ACC112 (cell line): ENCODE results near the gene EYA3.

Experiments used
- H2AFZ ChIP-seq: fragments of 200-600 bp; sonication (generic); one replicate; pipeline ENCODE4 v1.6.0; 2017; ENCODE audit warnings: antibody characterized with exemption, low read length; ENCODE audit not compliant: unreplicated experiment
- H3K27ac ChIP-seq: fragments of 200-600 bp; sonication (generic); 2 replicates; pipeline ENCODE4 v1.5.1; 2014; ENCODE audit warnings: low read depth, mild to moderate bottlenecking, antibody characterized with exemption, low read length, moderate library complexity
- H3K27me3 ChIP-seq: fragments of 200-600 bp; sonication (generic); 2 replicates; pipeline ENCODE4 v1.6.1; 2014; ENCODE audit warnings: mild to moderate bottlenecking, antibody characterized with exemption, low read length, moderate library complexity, mixed read lengths; ENCODE audit not compliant: insufficient read depth
- H3K36me3 ChIP-seq: fragments of 200-600 bp; sonication (generic); 2 replicates; pipeline ENCODE4 v1.6.1; 2016; ENCODE audit warnings: mild to moderate bottlenecking, antibody characterized with exemption, low read length, moderate library complexity, mixed read lengths; ENCODE audit not compliant: insufficient read depth
- H3K4me1 ChIP-seq: fragments of 200-600 bp; sonication (generic); one replicate; pipeline ENCODE4 v1.6.1; 2016; ENCODE audit warnings: low read length, mixed read lengths; ENCODE audit not compliant: insufficient read depth, unreplicated experiment, control insufficient read depth
- H3K4me3 ChIP-seq: fragments of 200-600 bp; sonication (generic); 2 replicates; pipeline ENCODE4 v1.5.1; 2014; ENCODE audit warnings: mild to moderate bottlenecking, low read depth, low read length
- H3K79me2 ChIP-seq: fragments of 200-600 bp; sonication (generic); one replicate; pipeline ENCODE4 v1.6.0; 2016; ENCODE audit warnings: low read length; ENCODE audit not compliant: control insufficient read depth, unreplicated experiment, insufficient read depth

EYA3 gene

DNA sequence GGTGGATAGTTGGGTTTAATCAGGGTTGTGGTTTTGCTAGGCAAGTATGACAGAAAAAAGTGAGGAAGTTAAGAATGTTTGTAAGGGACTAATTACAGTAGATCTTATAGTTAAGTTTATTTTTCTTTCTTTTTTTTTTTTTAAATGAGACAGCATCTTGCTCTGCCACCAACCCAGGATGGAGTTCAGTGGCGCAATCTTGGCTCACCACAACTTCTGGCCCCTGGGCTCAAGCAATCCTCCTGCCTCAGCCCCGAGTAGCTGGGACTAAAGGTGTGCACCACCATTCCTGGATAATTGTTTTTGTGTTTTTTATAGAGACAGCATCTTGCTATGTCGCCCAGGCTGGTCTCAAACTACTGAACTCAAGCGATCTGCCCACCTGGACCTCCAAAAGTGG is 41.7 kb downstream of the EYA3 start:
- Histone ChIP-seq H3K4me1 (peaks cover 5% of the 10 kb centered on the region), H3K36me3 (peaks cover 7% of the 10 kb centered on the region; the same call in 1 of the 2 replicates), H3K4me3 (no peak overlapping the region), H3K27me3 (no peaks in the 10 kb centered on the region), H2AFZ (no peak overlapping the region), H3K27ac (no peak overlapping the region), H3K79me2 (no peaks in the 10 kb centered on the region)

DNA sequence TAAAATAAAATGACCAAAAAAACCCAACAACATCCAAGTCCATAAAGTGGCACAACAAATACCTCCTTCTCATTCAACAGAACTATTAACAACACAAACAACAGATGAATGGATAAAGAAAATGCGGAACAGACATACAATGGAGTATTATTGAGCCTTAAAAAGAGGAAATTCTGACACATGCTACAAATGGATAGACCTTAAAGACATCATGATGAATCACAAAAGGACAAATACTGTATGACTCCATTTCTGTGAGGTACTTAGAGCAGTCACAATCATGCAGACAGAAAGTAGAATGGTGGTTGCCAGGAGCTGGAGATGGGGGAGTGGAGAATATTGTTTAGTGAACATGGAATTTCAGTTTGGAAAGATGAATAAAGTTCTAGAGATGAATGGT is 42.6 kb downstream of the EYA3 start:
- peaks cover 7% of the 10 kb centered on the region; the same call in 1 of the 2 replicates for H3K36me3 ChIP-seq
- H3K79me2 ChIP-seq = no peaks in the 10 kb centered on the region
- H3K27ac ChIP-seq = no peak overlapping the region
- no peak overlapping the region for H2AFZ ChIP-seq
- no peaks in the 10 kb centered on the region for H3K27me3 ChIP-seq
- no peak overlapping the region for H3K4me3 ChIP-seq
- H3K4me1 ChIP-seq = peaks cover 5% of the 10 kb centered on the region

DNA sequence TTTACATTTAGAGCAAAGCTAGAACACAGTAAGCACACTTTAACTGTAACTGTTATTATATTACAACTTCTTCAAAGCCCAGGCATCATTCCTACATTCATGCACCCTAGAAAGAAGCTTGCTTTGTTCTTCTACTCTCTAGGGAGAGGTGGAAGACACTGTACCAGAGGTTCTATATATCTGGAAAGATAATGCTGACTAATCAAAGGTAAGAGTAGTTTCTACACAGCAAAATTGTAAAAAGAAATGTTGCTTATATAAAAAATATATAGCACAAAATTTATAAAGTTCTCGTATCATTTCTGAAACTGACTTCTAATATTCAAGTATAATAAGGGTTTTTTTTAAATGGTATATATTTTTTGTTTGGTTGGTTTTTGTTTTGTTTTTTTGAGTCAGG is 44.0 kb downstream of the EYA3 start:
- H3K4me3 ChIP-seq = no peak overlapping the region
- peaks cover 13% of the 10 kb centered on the region for H3K36me3 ChIP-seq
- H2AFZ ChIP-seq = no peak overlapping the region
- no peaks in the 10 kb centered on the region for H3K79me2 ChIP-seq
- no peak overlapping the region for H3K27ac ChIP-seq
- H3K27me3 ChIP-seq = no peaks in the 10 kb centered on the region
- H3K4me1 ChIP-seq = peaks cover 5% of the 10 kb centered on the region

DNA sequence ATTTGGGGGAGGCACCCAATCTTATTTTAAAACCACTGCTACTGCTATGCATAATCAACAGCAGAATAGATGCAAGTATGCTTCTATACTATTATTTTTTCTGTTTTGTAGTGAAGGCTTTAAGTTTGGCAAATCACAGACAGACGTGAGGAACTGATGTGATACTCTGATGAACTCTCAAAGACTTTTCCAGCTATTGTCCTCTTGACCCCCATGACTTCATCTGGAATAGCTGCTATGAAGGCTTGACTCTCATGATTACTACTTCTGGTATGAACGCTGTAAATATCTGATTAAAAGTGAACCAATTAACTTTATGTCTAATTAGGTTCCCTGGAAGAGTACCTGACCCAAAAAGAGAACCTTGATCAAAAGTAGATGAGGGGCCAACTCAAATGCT is 49.1 kb downstream of the EYA3 start:
- no peak overlapping the region for H2AFZ ChIP-seq

DNA sequence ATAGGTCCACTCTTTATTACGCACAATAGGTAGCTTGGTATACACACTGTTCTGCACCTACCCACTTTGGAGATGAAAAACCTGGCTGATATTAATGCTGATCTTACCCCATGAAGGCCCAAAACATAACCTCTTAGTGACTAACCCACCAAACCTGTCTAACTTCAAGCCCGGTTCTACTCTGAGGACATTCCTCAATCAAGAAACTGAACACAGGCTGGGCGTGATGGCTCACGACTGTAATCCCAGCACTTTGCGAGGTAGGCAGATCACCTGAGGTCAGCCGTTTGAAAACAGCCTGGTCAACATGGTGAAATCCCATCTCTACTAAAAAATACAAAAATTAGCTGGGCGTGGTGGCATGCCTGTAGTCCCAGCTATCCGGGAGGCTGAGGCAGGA is 50.5 kb downstream of the EYA3 start:
- no peak overlapping the region for H3K27ac ChIP-seq
- no peaks in the 10 kb centered on the region for H3K27me3 ChIP-seq
- H3K79me2 ChIP-seq = no peaks in the 10 kb centered on the region
- H3K4me3 ChIP-seq = no peak overlapping the region
- peaks cover 9% of the 10 kb centered on the region; the same call in 1 of the 2 replicates for H3K36me3 ChIP-seq
- no peaks in the 10 kb centered on the region for H3K4me1 ChIP-seq
- H2AFZ ChIP-seq = no peak overlapping the region

More for the DNA sequence above, 49.1 kb downstream of the EYA3 start:
- no peak overlapping the region for H3K4me3 ChIP-seq
- no peak overlapping the region for H3K27ac ChIP-seq
- no peaks in the 10 kb centered on the region for H3K27me3 ChIP-seq
- no peaks in the 10 kb centered on the region for H3K4me1 ChIP-seq
- no peaks in the 10 kb centered on the region for H3K79me2 ChIP-seq
- H3K36me3 ChIP-seq = peaks cover 9% of the 10 kb centered on the region; the same call in 1 of the 2 replicates

DNA sequence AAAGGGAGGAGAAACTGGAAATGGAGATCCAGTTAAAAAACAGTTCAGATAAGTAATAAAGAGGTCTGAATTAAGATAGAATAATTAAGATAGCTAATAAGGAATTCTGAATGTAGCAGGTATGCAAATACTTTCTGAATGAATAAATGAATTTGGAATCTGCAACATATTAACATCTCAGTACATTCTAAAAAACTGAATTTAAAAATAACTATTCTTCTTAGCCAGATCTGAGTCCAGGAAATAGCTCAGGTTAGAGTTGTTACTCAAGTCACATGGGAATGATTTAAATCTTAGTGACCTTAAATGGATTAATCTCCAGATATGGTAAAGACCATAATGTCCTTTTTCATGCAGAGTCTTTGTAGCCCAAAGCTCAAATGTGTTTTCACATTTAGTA is 51.2 kb downstream of the EYA3 start:
- H3K4me1 ChIP-seq = peaks cover 3% of the 10 kb centered on the region
- no peak overlapping the region for H2AFZ ChIP-seq
- no peak overlapping the region for H3K27ac ChIP-seq
- H3K79me2 ChIP-seq = no peaks in the 10 kb centered on the region
- H3K27me3 ChIP-seq = no peaks in the 10 kb centered on the region
- peaks cover 9% of the 10 kb centered on the region; the same call in 1 of the 2 replicates for H3K36me3 ChIP-seq
- no peak overlapping the region for H3K4me3 ChIP-seq

DNA sequence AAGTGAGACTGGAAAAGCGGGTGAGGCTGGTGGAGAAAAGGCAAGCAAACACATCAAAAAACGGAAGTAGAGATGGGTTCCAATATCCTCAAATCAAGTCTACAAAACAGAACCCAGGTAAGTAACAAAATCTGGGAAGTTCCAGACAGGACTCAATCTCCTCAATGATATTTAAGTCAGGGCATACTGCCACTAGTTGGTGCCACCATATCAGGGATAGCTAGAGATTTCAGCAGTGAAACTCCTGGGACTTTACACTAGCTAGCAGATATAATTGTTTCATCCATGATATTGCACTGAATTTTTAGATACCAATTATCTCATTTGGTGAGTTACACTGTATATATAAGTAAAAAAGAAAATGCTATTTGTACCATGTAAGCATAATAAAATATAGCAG is 52.0 kb downstream of the EYA3 start:
- H3K4me3 ChIP-seq = no peak overlapping the region
- H3K27me3 ChIP-seq = no peaks in the 10 kb centered on the region
- peaks cover 3% of the 10 kb centered on the region for H3K4me1 ChIP-seq
- no peaks in the 10 kb centered on the region for H3K79me2 ChIP-seq
- H3K27ac ChIP-seq = no peak overlapping the region
- H2AFZ ChIP-seq = no peak overlapping the region
- peaks cover 9% of the 10 kb centered on the region; the same call in 1 of the 2 replicates for H3K36me3 ChIP-seq

DNA sequence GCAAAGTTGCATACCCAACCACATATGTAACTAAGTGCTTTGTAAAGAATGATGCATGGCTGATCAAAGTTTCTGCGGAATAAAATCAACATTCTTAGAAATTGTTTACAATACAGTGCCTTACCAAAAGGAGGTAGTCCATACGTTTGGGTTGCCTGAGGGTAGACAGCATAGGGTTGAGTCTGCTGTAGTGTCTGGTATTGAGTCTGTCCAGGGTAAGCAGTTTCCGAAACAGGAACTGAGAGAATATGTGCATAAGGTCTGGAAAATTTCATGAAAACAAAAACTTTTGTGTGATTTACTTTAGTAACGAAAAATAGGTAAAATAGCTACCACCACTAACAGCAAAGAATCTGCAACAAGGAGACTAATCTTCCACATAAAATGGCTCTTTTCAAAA is 53.0 kb downstream of the EYA3 start:
- Histone ChIP-seq H3K27me3 (no peaks in the 10 kb centered on the region), H3K4me1 (peaks cover 3% of the 10 kb centered on the region), H3K27ac (no peak overlapping the region)

DNA sequence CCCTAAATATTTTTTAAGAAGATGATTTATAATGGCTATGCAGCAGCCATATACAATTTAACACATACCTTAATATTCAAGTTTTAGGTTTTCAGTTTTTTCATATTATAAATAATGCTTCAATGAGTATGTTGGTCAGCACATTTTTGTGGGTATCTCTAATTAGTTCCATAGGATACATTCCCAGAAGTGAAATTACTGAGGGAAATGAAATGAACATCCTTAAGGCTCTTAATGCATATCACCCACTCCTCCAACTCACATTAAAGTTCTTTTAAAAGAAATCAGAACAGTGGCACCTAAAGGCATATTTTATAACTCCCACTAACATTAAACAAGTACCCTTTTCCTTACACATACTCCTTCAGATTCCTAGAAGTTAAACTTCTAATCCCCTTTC is 56.1 kb downstream of the EYA3 start:
- Histone ChIP-seq H3K4me1 (peaks cover 18% of the 10 kb centered on the region), H3K79me2 (no peaks in the 10 kb centered on the region), H2AFZ (no peak overlapping the region), H3K27ac (no peak overlapping the region), H3K4me3 (no peak overlapping the region), H3K27me3 (no peaks in the 10 kb centered on the region), H3K36me3 (0 out of 2 replicates have a peak, but pooled peaks cover 4% of the 10 kb centered on the region)

More for the DNA sequence above, 53.0 kb downstream of the EYA3 start:
- Histone ChIP-seq H3K4me3 (no peak overlapping the region), H3K36me3 (peaks cover 7% of the 10 kb centered on the region; the same call in 1 of the 2 replicates), H3K79me2 (no peaks in the 10 kb centered on the region), H2AFZ (no peak overlapping the region)

DNA sequence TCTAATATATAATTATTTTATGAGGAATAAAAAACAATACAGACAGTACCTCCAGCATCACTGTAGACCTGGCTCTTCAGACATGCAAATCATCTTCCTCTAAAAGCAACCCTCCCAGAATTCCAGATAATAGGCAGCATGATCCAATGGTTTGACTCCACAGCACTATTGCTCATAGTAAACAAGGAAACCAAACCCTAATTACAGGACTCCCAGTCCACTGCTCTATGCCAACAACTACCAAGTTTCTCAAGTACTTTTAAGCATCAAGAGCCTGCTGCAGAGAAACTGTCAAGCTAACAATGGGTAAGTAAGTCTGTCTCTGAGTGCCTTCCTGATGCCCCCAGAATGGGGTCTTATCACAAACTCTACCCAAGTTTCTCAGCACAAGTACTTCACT is 57.2 kb downstream of the EYA3 start:
- no peaks in the 10 kb centered on the region for H3K79me2 ChIP-seq
- H3K27ac ChIP-seq = no peak overlapping the region
- no peaks in the 10 kb centered on the region for H3K27me3 ChIP-seq
- no peak overlapping the region for H3K4me3 ChIP-seq
- peaks cover 18% of the 10 kb centered on the region for H3K4me1 ChIP-seq
- 0 out of 2 replicates have a peak, but pooled peaks cover 4% of the 10 kb centered on the region for H3K36me3 ChIP-seq
- no peak overlapping the region for H2AFZ ChIP-seq

DNA sequence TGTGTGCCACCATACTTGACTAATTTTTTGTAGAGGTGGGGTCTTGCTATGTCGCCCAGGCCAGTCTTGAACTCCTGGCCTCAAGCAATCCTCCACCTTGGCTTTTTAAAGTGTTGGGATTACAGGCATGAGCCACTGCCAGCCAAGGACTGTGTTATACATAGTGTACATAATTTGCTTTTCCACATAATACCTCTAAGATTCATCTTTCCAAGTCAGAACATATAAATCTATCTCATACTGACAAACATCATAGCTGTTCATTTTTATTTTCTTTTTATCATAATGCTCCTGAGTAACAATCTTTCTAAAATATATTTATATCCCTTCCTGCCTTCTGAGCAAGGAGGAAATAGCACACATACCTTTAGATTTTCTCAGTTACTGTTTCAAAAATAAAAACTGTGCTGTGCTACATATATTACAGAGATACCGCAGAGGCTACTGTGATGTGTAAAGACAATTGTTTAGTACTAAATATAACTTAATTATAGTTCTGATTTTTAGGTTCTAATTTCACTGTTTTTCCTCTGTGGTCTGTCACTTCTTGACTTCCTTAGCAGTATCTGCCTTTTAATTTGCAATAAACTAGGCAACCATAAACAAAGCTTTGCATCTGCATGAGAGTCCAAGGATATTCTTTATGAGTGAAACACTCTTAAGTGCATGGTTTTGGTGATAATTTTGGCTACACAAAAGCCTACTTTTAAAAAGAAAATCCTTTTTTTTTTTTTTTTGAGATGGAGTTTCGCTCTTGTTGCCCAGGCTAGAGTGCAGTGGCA is 59.3 kb downstream of the EYA3 start:
- H3K4me3 ChIP-seq = no peak overlapping the region
- no peak overlapping the region for H2AFZ ChIP-seq
- H3K27ac ChIP-seq = peak overlapping the region; percentile 56
- H3K4me1 ChIP-seq = peaks cover 18% of the 10 kb centered on the region
- no peaks in the 10 kb centered on the region for H3K27me3 ChIP-seq
- 0 out of 2 replicates have a peak, but pooled peaks cover 4% of the 10 kb centered on the region for H3K36me3 ChIP-seq
- H3K79me2 ChIP-seq = no peaks in the 10 kb centered on the region
